Activated CD8-positive, alpha-beta memory T cell treated with anti-CD3 and anti-CD28 coated beads, Interleukin-2, amount 50 U/mL, for 48 hours (primary cell): ENCODE data around the gene CEP83.
"Not testable (repeated sequence)": the region's sequence is repeated elsewhere in the genome, so short reads cannot be mapped to it uniquely, and the experiment has no call there.

Source experiments
- DNase-seq: peaks from one replicate; pipeline ENCODE4 v3.0.0-alpha.2; 2020

The CEP83 gene, protein sequence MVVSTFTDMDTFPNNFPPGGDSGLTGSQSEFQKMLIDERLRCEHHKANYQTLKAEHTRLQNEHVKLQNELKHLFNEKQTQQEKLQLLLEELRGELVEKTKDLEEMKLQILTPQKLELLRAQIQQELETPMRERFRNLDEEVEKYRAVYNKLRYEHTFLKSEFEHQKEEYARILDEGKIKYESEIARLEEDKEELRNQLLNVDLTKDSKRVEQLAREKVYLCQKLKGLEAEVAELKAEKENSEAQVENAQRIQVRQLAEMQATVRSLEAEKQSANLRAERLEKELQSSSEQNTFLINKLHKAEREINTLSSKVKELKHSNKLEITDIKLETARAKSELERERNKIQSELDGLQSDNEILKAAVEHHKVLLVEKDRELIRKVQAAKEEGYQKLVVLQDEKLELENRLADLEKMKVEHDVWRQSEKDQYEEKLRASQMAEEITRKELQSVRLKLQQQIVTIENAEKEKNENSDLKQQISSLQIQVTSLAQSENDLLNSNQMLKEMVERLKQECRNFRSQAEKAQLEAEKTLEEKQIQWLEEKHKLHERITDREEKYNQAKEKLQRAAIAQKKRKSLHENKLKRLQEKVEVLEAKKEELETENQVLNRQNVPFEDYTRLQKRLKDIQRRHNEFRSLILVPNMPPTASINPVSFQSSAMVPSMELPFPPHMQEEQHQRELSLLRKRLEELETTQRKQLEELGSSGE

DNA sequence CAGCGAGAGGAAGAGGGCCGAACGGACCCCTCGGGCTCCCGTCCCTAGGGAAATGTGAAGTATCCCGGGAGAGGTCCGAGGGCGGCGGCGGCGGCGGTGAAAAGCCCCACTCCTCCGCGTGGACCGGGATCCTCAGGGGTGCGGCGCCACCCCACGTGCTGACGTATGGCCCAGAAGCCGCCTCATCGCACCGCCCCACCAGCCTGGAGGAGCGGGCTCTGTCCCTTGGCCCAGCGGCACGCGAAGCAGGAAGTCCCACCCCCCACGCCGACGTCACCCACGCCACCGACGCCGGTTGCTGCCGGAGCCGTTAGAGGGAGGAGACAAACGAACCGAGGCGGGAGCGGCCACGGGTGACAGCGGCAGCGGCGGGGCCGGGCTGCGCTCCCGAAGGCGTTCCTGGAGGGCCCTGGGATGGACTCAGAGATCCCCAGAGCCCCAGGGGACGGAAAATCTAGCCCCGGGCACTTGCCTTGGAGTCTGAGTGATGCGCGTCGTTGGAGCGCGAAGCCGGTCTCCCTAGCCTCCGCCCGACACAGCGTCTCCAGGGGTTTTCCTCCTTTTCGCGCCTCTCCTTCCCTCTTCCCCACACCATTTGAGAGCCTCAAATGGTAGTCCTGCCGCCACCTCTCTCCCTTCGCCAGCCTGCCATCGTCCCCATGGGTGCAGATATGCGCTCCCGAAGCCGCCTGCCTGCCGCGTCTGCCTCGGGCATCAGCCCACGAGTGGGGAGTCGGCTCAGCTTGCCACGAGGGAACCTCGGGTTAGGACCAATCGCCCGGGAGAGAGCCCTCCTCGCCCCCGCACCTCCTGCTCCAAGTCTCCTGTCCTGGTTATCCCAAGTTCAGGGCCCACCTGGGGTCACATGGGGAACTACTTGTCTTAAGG, at the start of gene CEP83:
CEP83 (minus strand) TSS at position 140 of the 888 bp plus-strand sequence. CDS start 47,377 bp downstream, outside the sequence.
- peak; percentile 98 for DNase-seq

DNA sequence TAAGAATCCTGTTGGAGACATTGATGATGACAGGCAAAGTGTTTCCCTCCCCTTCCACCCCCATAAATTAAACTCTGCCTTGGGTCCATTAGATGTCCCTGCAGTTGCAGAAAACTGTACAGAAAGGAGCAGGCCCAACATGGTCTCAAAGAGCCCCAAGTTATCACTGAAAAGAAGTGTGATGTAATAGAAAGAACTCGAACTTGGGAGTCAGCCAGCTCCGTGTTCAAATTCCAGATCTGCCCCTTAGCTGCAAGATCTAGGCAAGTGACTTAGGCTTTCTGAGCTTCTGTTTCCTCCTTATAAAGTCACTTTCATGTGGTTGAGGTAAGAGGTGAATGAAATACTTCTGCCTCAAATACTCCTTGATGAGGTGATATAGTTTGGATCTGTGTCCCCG, 49.6 kb upstream of the CEP83 start:
- no peak for DNase-seq

DNA sequence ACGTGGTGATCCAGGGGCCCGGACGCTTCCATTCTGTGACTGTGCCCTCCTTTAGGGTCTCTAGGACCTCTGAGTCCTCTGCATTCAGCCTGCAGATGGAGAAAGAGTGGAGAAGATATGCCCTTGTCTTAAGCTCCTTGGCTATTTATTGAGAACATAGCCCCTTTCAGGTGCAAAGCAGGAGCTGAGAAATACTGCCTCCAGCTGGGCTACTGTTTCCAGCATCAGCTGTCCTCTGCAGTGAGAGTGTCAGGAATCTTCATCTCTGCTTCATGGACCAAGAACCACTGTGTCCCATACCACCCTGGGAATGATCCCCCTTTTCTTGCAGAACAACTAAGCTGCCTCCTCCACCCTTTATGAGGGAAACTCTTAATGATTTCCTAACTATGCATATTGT, 47.8 kb upstream of the CEP83 start:
- no peak for DNase-seq

DNA sequence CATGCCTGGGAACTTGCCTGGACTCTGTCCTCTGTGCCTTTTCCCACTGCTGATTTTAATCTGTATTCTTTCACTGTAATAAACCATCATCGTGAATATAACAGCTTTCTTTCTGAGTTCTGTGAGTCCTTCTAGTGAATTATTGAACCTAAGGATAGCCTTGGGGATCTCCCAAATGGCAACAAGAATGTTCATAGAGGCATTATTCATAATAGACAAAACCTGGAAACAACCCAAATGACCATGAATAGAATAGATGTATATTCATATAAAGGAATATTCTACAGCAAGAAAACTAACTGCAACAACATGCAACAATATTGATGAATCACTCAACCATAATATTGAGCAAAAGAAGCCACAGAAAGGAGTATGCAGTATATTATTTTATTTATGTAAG, 44.7 kb upstream of the CEP83 start:
- no peak for DNase-seq

DNA sequence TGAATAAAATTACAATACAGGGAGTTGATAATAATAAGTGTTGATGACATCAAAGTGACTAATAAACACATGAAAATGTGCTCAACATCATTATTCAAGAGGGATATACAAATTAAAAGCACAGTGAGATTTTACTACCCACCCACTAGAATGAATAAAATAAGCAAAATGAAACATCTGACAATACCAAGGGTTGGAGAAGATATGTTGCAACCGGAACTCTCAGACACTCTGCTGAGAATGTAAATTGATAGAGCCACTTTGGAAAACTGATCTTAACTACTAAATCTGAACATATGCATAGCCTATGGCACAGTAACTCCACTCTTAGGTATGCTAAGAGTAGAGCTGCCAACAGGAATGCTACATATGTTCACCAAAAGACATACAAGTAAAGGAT, 44.0 kb upstream of the CEP83 start:
- DNase-seq: no peak

DNA sequence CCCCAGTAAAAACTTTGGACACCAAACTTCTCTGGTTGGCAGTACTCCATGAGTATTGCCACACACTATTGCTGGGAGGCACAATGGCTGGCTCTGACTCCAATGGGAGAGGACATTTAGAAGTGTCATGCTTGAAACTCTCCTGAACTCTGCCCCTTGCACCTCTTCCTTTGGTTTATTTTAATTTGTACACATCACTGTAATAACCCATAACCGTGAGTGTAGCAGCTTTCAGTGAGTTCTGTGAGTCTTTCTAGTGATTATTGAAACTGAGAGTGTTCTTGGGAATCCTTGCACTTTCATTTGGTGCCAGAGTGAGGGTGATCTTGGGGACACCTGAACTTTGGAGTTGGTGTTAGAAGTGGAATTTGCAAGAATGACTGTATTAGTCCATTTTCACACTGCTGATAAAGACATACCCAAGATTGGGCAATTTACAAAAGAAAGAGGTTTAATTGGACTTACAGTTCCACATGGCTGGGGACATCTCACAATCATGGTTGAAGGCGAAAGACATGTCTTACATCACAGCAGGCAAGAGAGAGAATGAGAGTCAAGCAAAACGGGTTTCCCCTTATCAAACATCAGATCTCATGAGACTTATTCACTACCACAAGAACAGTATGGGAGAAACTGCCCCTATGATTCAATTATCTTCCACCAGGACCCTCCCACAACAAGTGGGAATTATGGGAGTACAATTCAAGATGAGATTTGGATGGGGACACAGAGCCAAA, 41.3 kb upstream of the CEP83 start:
- DNase-seq: no peak

DNA sequence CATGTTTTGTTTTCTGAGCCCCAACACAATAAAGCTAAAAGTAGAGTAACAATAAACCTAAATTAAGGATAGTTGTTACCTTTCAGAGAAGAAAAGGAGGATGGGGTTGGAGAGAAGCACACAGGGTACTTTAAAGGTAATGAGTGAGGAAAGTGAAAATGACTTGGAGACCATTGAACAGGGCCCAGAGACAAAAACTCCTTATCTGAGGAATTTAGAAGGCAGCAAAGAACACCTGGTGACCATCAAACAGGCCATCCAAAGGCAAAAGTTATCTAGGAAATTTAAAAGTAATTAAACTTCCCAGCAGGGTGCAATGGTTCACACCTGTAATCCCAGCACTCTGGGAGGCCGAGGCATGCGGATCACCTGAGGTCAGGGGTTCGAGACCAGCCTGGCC, 39.0 kb upstream of the CEP83 start:
- no peak for DNase-seq

DNA sequence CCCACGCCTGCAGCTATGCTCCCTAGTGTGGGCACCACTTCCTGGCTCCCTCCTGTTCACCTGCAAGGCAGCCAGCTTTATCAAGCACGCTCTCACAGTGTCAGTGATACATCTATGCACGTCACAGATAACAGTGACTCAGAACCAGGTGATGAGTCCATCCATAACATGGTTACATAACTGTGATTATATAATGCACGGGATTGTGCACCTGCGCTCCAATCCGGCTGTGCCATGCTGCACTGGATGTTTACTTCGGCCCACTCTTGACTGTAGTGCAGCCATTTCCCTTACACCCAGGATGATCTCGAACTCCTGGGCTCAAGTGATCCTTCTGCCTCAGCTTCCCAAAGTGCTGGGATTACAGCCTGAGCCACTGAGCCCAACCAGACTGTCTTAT, 38.4 kb upstream of the CEP83 start:
- DNase-seq: no peak

DNA sequence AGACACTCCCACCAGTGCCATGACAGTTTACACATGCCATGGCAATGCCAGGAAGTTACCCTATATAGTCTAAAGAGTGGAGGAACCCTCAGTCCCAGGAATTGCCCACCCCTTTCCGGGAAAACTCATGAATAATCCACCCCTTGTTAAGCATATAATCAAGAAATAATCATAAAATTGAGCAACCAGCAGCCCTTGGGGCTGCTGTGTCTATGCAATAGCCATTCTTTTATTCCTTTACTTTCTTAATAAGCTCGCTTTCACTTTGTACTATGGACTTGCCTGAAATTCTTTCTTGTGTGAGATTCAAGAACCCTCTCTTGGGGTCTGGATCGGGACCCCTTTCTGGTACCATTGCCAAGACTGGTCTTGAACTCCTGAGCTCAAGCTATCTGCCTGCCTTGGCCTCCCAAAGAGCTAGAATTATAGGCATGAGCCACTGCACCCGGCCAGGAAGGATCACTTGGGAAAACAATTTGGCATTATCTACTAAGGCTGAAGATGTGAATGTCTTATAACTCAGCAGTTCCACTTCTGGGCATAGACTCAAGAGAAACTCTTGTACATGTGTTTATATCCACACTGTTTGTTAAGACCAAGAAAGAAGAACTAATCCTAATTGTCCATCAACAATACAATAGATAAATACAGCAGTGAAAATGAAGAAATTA, 35.9 kb upstream of the CEP83 start:
- DNase-seq: no peak

DNA sequence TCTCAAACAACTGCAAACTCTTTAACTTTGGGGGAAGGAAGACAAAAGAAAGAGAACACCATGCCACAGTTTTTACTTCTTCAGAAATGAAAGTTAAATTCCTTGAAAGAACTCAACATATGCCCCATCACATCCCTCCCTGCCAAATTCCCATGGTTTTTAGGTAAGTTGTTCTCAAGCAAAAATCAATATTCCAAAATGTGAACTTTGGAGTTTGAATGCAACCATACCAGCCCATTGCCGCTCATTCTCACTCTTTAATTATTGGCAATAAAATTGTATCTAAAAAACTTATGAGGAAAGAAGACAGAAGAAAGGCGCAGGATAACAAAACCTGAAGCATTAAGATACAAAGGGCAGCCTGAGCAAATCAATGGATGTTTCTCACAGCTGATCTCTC, 31.8 kb upstream of the CEP83 start:
- no peak for DNase-seq

DNA sequence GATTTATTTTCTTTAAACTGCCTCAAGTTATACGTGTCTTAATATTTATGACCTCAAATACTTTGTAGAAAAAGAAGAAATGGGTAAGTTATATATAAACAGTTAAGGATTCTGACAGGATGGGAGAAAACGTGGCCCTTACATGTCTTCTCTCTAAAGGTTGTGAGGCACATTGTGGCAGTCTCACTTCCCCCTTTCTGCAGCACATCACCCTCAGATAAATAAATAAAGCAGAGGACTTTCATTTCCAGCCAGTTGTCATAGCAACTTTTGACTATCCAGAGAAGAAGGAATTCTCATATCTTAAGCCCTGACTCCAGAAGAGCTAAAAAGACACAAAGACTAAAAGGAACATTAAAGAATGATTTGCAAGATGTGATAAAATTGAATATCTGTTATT, 28.8 kb upstream of the CEP83 start:
- no peak for DNase-seq

DNA sequence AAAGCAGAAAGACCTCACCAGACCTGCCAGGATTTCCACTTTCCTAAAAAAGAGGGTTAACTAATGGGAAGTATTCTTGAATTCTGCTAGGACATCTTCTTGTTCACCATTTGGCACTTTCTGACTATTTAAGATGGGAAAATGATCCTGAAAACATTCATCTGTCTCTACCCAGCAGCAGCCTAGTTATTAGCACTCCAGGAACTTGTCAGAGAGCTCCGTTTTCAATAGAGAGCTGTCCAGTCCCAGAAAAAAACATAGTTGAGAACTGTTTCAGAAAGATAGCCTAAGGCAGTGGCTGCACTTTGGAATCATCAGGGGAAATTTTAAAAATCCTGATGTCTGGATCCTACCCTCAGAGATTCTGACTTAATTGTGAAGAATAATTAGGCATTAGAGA, 22.1 kb upstream of the CEP83 start:
- no peak for DNase-seq

DNA sequence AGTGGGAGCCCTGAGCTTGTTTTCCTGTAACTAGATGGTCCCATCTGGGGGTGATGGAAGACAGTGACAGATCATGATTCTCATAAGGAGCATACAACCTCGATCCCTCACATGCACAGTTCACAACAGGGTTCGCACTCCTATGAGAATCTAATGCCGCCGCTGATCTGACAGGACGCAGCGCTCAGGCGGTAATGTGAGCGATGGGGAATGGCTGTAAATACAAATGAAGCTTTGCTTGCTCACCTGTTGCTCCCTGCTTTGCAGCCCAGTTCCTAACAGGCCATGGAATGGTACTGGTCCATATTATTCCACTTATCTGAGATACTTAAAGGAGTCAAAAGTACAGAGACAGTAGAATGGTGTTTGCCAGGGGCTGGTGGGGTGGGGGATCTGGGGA, 9.9 kb upstream of the CEP83 start:
- no peak for DNase-seq

DNA sequence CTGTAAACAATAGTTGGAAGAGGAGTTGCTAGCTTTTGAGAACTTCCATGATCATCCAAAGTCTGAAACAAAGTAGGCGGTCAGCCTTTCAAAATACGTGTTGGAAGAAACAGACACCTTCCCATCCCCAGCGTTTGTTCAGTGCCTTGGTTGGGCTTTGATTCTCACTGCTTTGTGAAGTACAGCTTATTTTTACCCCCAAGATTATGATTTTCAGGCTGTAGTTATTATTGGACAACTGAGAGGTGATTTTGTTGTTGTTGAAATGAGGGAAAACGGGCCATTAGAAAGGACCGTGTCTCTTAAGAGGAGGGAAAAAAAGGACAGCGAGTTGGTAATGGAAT, 921 bp upstream of the CEP83 start:
- no peak for DNase-seq

DNA sequence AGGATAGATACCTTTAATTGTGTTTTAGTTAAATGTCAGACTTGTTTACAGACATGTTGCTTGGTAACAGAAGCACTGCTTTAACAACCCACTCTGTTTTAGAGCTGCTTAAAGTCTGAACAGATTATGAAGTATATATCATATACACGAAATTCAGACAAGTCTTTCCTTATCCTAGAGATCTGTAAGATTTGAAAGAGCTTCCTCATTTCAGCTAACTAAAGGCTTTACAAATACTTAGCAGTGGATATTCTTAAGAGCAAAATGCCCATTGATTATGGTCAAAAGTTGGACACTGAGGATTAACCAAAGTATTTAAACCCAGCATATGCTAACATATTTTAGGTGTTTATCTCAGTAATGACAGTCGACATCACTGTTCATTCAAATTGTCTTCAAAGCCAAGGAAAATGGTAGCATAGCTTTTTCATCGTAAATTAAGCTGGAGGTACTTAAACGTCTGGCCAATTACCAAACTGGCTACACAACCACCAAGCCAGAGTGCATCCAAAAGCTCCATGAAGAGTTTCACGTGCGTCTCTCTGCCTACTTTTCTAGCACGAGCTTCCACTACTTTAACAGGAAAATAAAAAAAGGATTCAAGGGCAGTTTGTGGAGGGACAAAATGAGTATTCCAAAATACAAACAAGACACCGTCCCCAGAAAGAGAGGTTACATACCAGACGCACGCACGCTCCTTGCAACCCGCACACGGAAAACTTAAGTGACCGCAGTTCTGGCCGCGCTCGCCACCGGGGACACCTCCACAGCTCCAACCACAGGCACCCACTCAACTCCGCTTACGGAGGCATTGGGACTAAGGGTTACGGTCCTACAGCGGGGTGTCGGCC, 565 bp downstream of the CEP83 start:
- no peak for DNase-seq

DNA sequence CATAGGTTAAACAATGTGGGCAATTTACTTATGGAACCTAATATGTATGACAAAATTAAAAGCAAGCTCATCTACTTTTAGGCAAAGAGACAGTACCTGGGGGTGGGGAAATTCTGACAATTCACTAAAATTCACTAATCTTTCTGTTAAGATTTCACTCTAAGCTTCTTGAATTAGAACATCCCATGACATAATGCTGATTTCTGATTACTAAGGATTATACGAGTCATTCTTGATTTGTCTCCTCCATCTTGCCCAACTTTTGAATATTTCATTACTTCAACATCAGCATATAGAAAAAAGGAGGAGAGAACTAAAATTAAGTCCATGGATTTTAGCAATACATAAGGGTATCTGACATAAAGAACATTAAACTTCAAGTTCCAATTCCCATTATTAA, 2.4 kb downstream of the CEP83 start:
- no peak for DNase-seq

DNA sequence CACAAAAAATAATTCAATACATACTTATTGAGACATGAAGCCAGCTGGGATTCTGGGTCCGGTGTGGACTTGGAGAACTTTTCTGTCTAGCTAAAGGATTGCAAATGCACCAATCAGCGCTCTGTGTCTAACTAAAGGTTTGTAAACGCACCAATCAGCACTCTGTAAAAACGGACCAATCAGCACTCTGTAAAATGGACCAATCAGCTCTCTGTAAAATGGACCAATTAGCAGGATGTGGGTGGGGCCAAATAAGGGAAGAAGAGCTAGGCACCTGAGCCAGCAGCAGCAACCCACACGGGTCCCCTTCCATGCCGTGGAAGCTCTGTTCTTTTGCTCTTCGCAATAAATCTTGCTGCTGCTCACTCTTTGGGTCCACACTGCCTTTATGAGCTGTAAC, 5.3 kb downstream of the CEP83 start:
- not testable (repeated sequence) for DNase-seq

DNA sequence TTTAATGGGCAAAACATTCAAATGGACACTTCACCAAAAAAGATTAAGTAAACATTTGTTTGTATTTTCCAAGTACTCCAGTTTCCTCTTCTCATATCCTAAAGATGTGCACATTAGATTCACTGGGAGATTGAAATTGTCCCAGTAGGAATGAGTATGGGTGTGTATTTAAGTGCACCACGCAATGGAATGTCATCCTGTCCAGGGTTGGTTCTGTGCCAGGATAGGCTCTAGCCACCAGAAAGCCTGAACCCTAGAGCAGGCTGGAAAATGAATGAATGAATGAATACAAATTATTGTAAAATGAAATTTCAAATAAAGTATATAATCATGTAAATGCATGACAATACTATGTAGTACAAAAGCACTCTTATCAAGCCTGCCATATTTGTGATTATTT, 14.0 kb downstream of the CEP83 start:
- DNase-seq: no peak

DNA sequence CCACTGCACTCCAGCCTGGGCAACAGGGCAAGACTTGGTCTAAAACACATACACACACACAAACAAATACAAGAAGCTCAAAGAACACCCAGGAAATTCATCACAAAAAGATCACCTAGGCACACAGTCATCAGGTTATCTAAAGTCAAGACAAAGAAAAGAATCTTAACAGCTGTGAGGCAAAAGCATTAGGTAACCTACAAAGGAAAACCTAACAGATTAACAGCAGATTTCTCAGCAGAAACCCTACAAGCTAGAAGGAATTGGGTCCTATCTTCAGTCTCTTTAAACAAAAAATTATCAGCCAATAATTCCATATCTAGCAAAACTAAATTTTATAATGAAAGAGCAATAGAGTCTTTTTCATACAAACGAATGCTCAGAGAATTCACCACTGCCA, 22.4 kb downstream of the CEP83 start:
- DNase-seq: no peak

DNA sequence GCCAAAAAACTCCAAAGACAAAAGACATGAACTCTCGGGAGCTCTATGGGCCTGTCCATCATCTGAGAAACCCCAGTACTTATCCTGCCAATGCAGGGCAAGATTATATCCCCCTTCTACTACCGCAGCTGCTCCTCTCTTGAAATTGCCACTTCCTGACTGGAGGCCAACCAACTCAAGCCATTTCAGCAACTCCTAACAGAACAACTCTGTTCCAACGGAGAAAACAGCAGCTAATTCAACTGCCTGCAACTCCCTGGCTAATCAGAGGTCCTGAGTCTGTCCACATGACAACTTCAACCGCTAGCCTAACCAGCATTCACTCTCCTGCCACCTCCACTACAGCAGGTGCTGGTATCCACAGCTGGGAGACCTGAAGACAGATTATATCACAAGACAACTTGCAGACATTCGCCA, 24.1 kb downstream of the CEP83 start:
- DNase-seq: no peak

DNA sequence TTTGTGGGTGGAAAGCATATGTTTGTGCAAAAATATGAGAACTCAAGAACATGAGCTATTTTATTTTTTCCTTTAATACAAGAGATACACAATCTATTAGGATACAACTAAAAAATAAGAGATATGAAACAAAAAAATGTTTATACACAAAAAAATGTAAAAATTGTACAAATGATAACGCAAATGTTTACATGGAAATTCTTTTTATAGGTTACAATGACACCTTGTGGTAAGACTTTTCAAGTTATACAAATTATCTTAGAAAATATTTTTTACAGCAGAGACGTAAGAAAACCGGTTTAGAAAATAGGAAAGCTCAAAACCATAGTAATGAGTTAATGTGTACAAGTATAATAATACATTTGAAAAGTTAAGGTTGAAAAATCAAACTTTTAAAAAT, 25.5 kb downstream of the CEP83 start:
- DNase-seq: no peak
